ENCODE measurements around the gene PPP2R5A. TPM values are rescaled to one million over a fixed set of nuclear protein-coding genes. Genes with fewer than 3 reads are reported as not detected.

Gene PPP2R5A
- total and polyA plus RNA-seq, 2 of the 13 experiments (the other 11 are each of a cell fraction or from before 2014, with no cell fraction given), result 22.0 to 31.4 TPM

DNA sequence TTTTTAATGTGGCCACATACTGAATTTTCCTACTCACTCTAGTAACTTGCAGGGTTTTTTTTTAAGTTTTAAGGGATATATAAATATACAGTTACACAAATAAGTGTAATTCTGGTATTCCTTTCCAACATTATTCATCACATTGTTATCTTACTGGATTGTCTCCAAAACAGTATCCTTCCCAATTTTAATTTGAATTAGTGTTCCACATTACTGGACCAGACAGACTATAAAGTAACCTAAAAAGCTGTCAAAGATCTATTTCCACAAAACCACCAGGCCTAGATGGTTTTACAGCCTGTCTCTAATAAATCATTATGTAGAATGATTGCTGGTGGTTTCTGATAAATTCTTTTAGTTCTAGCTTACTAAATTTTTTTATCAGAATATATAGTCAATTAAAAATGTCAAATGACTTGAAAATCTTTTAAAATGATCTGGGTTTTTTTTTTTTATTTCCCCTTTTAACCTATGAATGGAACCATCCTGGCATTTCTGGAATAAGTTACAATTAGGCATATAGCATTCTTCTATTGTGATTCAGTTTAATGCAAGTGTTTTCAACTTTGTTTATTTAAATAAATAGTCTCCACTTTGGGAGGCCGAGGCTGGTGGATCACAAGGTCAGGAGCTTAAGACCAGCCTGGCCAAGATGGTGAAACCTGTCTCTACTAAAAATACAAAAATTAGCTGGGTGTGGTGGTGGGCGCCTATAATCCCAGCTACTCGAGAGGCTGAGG, 70.2 kb downstream of the PPP2R5A start:
- Histone ChIP-seq H3K9me3 (ENCODE audit: low read length) (no peaks in the 10 kb centered on the region), H3K4me1 (ENCODE audit: insufficient read depth, low read length) (no peaks in the 10 kb centered on the region), H3K27ac (ENCODE audit: extremely low read length, insufficient read depth, low read length) (no peak overlapping the region), H3K27me3 (ENCODE audit: control insufficient read depth in 1 of 2, insufficient read depth in 2 of 2, low read length in 2 of 2) (no peaks in the 10 kb centered on the region), H3K9ac (ENCODE audit: insufficient read depth, low read depth, low read length) (no peak overlapping the region), H2AFZ (ENCODE audit: low read length) (no peak overlapping the region), H4K20me1 (ENCODE audit: insufficient read depth, low read length) (no peaks in the 10 kb centered on the region), H3K79me2 (ENCODE audit: insufficient read depth, low read length) (no peaks in the 10 kb centered on the region), H3K4me2 (ENCODE audit: low read depth, low read length) (no peak overlapping the region), H3K4me3 (replicated peaks in 1 of 3; ENCODE audit: insufficient read depth in 1 of 3, low read depth in 2 of 3, low read length in 3 of 3) (no peak overlapping the region), H3K36me3 (replicated peaks in 1 of 2; ENCODE audit: control insufficient read depth in 1 of 2, insufficient read depth in 2 of 2, low read length in 2 of 2) (peaks cover 6 to 49% of the 10 kb centered on the region in 2 experiments; a peak in 4 of 5 replicates)
- in situ Hi-C loops (cut with HindIII; ENCODE audit: extremely low pct_ligation_motif_present, low pct_unique_long_range_greater_than_20kb), result no loop called here
- intact Hi-C loops (cut with micrococcal nuclease; ENCODE audit: unreplicated experiment), result no loop called here
- BruUV-seq (replicated peaks), result no TSS peak
- DNase-seq (ENCODE audit: low spot score) (no peak), FAIRE-seq (no peak), ATAC-seq (no peak)
- POLR2A ChIA-PET, result no interaction called here
- 95% methylated on average over 3 of the region's 3 CpGs for WGBS (ENCODE audit: low lambda C conversion rate)
- TF ChIP-seq, protein P1, sequence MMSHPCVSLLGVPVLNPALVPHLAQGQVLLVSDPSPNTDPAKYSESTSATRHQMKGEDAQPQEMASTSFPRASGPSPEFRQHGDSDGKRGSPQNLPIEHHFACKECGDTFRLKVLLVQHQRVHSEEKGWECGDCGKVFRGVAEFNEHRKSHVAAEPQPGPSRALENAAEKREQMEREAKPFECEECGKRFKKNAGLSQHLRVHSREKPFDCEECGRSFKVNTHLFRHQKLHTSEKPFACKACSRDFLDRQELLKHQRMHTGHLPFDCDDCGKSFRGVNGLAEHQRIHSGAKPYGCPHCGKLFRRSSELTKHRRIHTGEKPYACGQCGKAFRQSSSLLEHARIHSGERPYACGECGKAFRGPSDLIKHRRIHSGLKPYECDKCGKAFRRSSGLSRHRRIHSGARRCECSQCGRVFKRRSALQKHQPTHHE (CRISPR knock-in tag; IDR thresholded peaks at IDR 0.05; ENCODE audit: borderline replicate concordance), result no peak
- TF ChIP-seq, protein P2, sequence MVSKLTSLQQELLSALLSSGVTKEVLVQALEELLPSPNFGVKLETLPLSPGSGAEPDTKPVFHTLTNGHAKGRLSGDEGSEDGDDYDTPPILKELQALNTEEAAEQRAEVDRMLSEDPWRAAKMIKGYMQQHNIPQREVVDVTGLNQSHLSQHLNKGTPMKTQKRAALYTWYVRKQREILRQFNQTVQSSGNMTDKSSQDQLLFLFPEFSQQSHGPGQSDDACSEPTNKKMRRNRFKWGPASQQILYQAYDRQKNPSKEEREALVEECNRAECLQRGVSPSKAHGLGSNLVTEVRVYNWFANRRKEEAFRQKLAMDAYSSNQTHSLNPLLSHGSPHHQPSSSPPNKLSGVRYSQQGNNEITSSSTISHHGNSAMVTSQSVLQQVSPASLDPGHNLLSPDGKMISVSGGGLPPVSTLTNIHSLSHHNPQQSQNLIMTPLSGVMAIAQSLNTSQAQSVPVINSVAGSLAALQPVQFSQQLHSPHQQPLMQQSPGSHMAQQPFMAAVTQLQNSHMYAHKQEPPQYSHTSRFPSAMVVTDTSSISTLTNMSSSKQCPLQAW (CRISPR knock-in tag; IDR thresholded peaks at IDR 0.05), result no peak
- TF ChIP-seq ZNF777 (CRISPR knock-in tag; IDR thresholded peaks at IDR 0.05) (no peak), THYN1 (CRISPR knock-in tag; IDR thresholded peaks at IDR 0.05; ENCODE audit: borderline replicate concordance, low read depth) (no peak), ZNF549 (CRISPR knock-in tag; IDR thresholded peaks at IDR 0.05) (no peak), PHF5A (CRISPR knock-in tag; IDR thresholded peaks at IDR 0.05; ENCODE audit: low read depth, unreplicated experiment) (no peak), ZC3H4 (CRISPR knock-in tag; IDR thresholded peaks at IDR 0.05; ENCODE audit: borderline replicate concordance) (no peak)
- CTCF ChIA-PET (ENCODE audit: low intra/inter-chr PET ratio, low total read pairs), result no interaction called here

All from HepG2 (cell line).